Caki2 (cell line): ENCODE data around the gene OR52N1. TPM values are rescaled to one million over a fixed set of nuclear protein-coding genes. Genes with fewer than 3 reads are reported as not detected.

Experiments
- DNase-seq: peaks from one replicate; pipeline ENCODE4 v3.0.0-alpha.2; 2015; ENCODE audit warnings: low read depth
- in situ Hi-C: cut with HindIII; loops from 2 replicates; pipeline ENCODE4 v1.10.0; 2016; ENCODE audit warnings: low sequenced_read_pairs, low pct_unique_long_range_greater_than_20kb, mixed read lengths
- total RNA-seq: library from RNA; depleted of rRNA; stranded (reverse); fragments of >200 nt; shearing (Covaris generic); gene quantifications from 2 replicates; pipeline ENCODE4 v1.2.3, GENCODE V29; 2014; ENCODE audit warnings: low replicate concordance; rRNA removed

The OR52N1 gene
- total RNA-seq, result not detected in 2 replicates

GRCh38 chr11:5791165-5791564 lies at the start of gene OR52N1:
OR52N1 (minus strand) TSS chr11:5791265; CDS start chr11:5788816, 2,449 bp downstream.
- DNase-seq, result no peak
- in situ Hi-C loops, result no loop called here

GRCh38 chr11:5837695-5838094 lies 46.6 kb upstream of the OR52N1 start:
- in situ Hi-C loops, result no loop called here
- no peak for DNase-seq

- in situ Hi-C loops, result no loop called here
- no peak for DNase-seq
Measured at GRCh38 chr11:5833446-5833845, 42.4 kb upstream of the OR52N1 start.

GRCh38 chr11:5831196-5831829 lies 40.2 kb upstream of the OR52N1 start:
- DNase-seq, result no peak
- in situ Hi-C loops, result no loop called here

- no peak for DNase-seq
- in situ Hi-C loops, result no loop called here
Measured at GRCh38 chr11:5818245-5818886, 27.3 kb upstream of the OR52N1 start.

- in situ Hi-C loops, result no loop called here
Measured at GRCh38 chr11:5815534-5815933, 24.5 kb upstream of the OR52N1 start.

GRCh38 chr11:5809905-5810795 lies 19.1 kb upstream of the OR52N1 start:
- in situ Hi-C loops, result no loop called here
- DNase-seq, result no peak

More at GRCh38 chr11:5815534-5815933, 24.5 kb upstream of the OR52N1 start:
- no peak for DNase-seq

GRCh38 chr11:5809122-5809519 lies 18.1 kb upstream of the OR52N1 start:
- DNase-seq, result no peak
- in situ Hi-C loops, result no loop called here

GRCh38 chr11:5808500-5809121 lies 17.5 kb upstream of the OR52N1 start, which contains the start of gene OR52N2:
OR52N2 (plus strand) TSS chr11:5808924; CDS start chr11:5820336, 11,412 bp downstream.
- DNase-seq, result peak; percentile 36
- in situ Hi-C loops, result no loop called here

- in situ Hi-C loops, result no loop called here
- DNase-seq, result no peak
Measured at GRCh38 chr11:5807580-5807979, 16.5 kb upstream of the OR52N1 start.

- in situ Hi-C loops, result no loop called here
- DNase-seq, result no peak
Measured at GRCh38 chr11:5803982-5804381, 12.9 kb upstream of the OR52N1 start.

GRCh38 chr11:5796541-5796940 lies 5.5 kb upstream of the OR52N1 start:
- DNase-seq, result no peak
- in situ Hi-C loops, result no loop called here

- no peak for DNase-seq
- in situ Hi-C loops, result no loop called here
Measured at GRCh38 chr11:5783255-5783654, 7.8 kb downstream of the OR52N1 start, which contains the start of gene OR52N5. OR52N5 (minus strand) TSS chr11:5783355; CDS start chr11:5778634, 4,721 bp downstream.

GRCh38 chr11:5767056-5767455 lies 24.0 kb downstream of the OR52N1 start:
- DNase-seq, result no peak
- in situ Hi-C loops, result no loop called here

- in situ Hi-C loops, result no loop called here
- DNase-seq, result no peak
Measured at GRCh38 chr11:5753943-5754342, 37.1 kb downstream of the OR52N1 start, which contains the start of gene OR52N4. OR52N4 (plus strand) TSS chr11:5754243; CDS start chr11:5754741, 498 bp downstream.

GRCh38 chr11:5749836-5750235 lies 41.2 kb downstream of the OR52N1 start:
- DNase-seq, result no peak
- in situ Hi-C loops, result no loop called here

GRCh38 chr11:5746614-5747013 lies 44.5 kb downstream of the OR52N1 start:
- in situ Hi-C loops, result no loop called here
- DNase-seq, result no peak

GRCh38 chr11:5738431-5738830 lies 52.6 kb downstream of the OR52N1 start:
- in situ Hi-C loops, result no loop called here
- DNase-seq, result no peak
